H9 (cell line): ENCODE data around the gene USH2A. TPM values are rescaled to one million over a fixed set of nuclear protein-coding genes. Genes with fewer than 3 reads are reported as not detected.

Experiments
- DNase-seq: peaks from one replicate; pipeline ENCODE4 v3.0.0-alpha.2; 2017
- H2AFZ ChIP-seq: one replicate; pipeline ENCODE4 v1.6.1; 2013; ENCODE audit warnings: mild to moderate bottlenecking, low read length, control low read depth, moderate library complexity
- H2AK5ac ChIP-seq: 2 replicates; pipeline ENCODE4 v1.6.1; 2013; ENCODE audit warnings: low read length, control low read depth, mixed read lengths; ENCODE audit not compliant: insufficient read length
- H2BK120ac ChIP-seq: one replicate; pipeline ENCODE4 v1.6.1; 2013; ENCODE audit warnings: low read depth, mild to moderate bottlenecking, low read length, control low read depth, inconsistent platforms; ENCODE audit not compliant: poor library complexity, severe bottlenecking
- H2BK12ac ChIP-seq: 2 replicates; pipeline ENCODE4 v1.6.1; 2013; ENCODE audit warnings: low read length, control low read depth, mixed read lengths, low read depth; ENCODE audit not compliant: insufficient read length
- H2BK15ac ChIP-seq: 2 replicates; pipeline ENCODE4 v1.6.1; 2013; ENCODE audit warnings: low read depth, low read length, control low read depth
- H2BK20ac ChIP-seq: one replicate; pipeline ENCODE4 v1.6.1; 2013; ENCODE audit warnings: low read depth, mild to moderate bottlenecking, low read length, control low read depth, inconsistent platforms; ENCODE audit not compliant: poor library complexity, severe bottlenecking
- H2BK5ac ChIP-seq: 2 replicates; pipeline ENCODE4 v1.6.1; 2013; ENCODE audit warnings: low read length, control low read depth, mixed read lengths; ENCODE audit not compliant: insufficient read length
- H3K14ac ChIP-seq: 2 replicates; pipeline ENCODE4 v1.6.1; 2013; ENCODE audit warnings: low read length, control low read depth; ENCODE audit not compliant: insufficient read depth
- H3K18ac ChIP-seq: 2 replicates; pipeline ENCODE4 v1.6.1; 2013; ENCODE audit warnings: low read depth, mild to moderate bottlenecking, mixed read lengths, low read length, control low read depth; ENCODE audit not compliant: insufficient read length
- H3K23ac ChIP-seq: 2 replicates; pipeline ENCODE4 v1.6.1; 2013; ENCODE audit warnings: low read length, control low read depth, mixed read lengths, low read depth; ENCODE audit not compliant: insufficient read length
- H3K23me2 ChIP-seq: 2 replicates; pipeline ENCODE4 v1.6.1; 2013; ENCODE audit warnings: low read depth, mild to moderate bottlenecking, mixed read lengths, low read length, control low read depth; ENCODE audit not compliant: insufficient read length, poor library complexity, severe bottlenecking
- H3K27ac ChIP-seq: 2 replicates; pipeline ENCODE4 v1.5.1; 2013; ENCODE audit warnings: low read length, control low read depth, mixed read lengths, low read depth; ENCODE audit not compliant: insufficient read length
- H3K27me3 ChIP-seq: 2 replicates; pipeline ENCODE4 v1.6.1; 2013; ENCODE audit warnings: low read length, control low read depth, inconsistent platforms; ENCODE audit not compliant: insufficient read depth
- H3K4ac ChIP-seq: 2 replicates; pipeline ENCODE4 v1.6.1; 2013; ENCODE audit warnings: low read depth, mild to moderate bottlenecking, control low read depth, inconsistent platforms, low read length, moderate library complexity
- H3K4me1 ChIP-seq: 2 replicates; pipeline ENCODE4 v1.6.1; 2013; ENCODE audit warnings: low read length, control low read depth, inconsistent platforms; ENCODE audit not compliant: insufficient read depth
- H3K4me2 ChIP-seq: 2 replicates; pipeline ENCODE4 v1.6.1; 2013; ENCODE audit warnings: low read length, control low read depth, mixed read lengths; ENCODE audit not compliant: insufficient read length, insufficient read depth
- H3K56ac ChIP-seq: 2 replicates; pipeline ENCODE4 v1.6.1; 2013; ENCODE audit warnings: low read depth, mild to moderate bottlenecking, mixed read lengths, low read length, control low read depth; ENCODE audit not compliant: insufficient read length
- H3K79me1 ChIP-seq: 2 replicates; pipeline ENCODE4 v1.6.1; 2013; ENCODE audit warnings: low read depth, mild to moderate bottlenecking, moderate library complexity, low read length, control low read depth, inconsistent platforms; ENCODE audit not compliant: insufficient read depth, poor library complexity, severe bottlenecking
- H3K79me2 ChIP-seq: 2 replicates; pipeline ENCODE4 v1.6.1; 2013; ENCODE audit warnings: low read length, control low read depth, inconsistent platforms; ENCODE audit not compliant: insufficient read depth
- H3K9ac ChIP-seq: 2 replicates; pipeline ENCODE4 v1.6.1; 2013; ENCODE audit warnings: low read length, control low read depth, mixed read lengths; ENCODE audit not compliant: insufficient read length; ENCODE audit errors: extremely low read depth
- H3K9me3 ChIP-seq: one replicate; pipeline ENCODE4 v1.6.1; 2013; ENCODE audit warnings: low read depth, low read length, inconsistent platforms; ENCODE audit not compliant: control insufficient read depth
- H3T11ph ChIP-seq: one replicate; pipeline ENCODE4 v1.6.1; 2013; ENCODE audit warnings: mild to moderate bottlenecking, low read length, control low read depth, inconsistent platforms
- H4K20me1 ChIP-seq: one replicate; pipeline ENCODE4 v1.6.1; 2013; ENCODE audit not compliant: control insufficient read depth, insufficient read length, insufficient read depth
- H4K5ac ChIP-seq: 2 replicates; pipeline ENCODE4 v1.6.1; 2013; ENCODE audit warnings: low read depth, mild to moderate bottlenecking, mixed read lengths, low read length, control low read depth; ENCODE audit not compliant: insufficient read length
- H4K8ac ChIP-seq: replicated peaks from 2 replicates; pipeline ENCODE4 v1.6.1; 2013; ENCODE audit warnings: low read length, control low read depth, mixed read lengths, low read depth; ENCODE audit not compliant: insufficient read length
- H4K91ac ChIP-seq: 2 replicates; pipeline ENCODE4 v1.6.1; 2013; ENCODE audit warnings: low read depth, mild to moderate bottlenecking, moderate library complexity, mixed read lengths, low read length, control low read depth; ENCODE audit not compliant: insufficient read length
- H3K27ac Mint-ChIP-seq, 3 experiments: 2 replicates in 2 of 3; 3 replicates in 1 of 3; pipeline ENCODE4 v1.8.0; 2020 to 2021; ENCODE audit warnings: mixed read lengths in 3 of 3, mild to moderate bottlenecking in 1 of 3, moderate library complexity in 1 of 3
- H3K27me3 Mint-ChIP-seq: 2 replicates; pipeline ENCODE4 v1.8.0; 2021; ENCODE audit warnings: low read depth, mild to moderate bottlenecking, moderate library complexity, mixed read lengths
- H3K36me3 Mint-ChIP-seq, 3 experiments: 2 replicates in 2 of 3; 3 replicates in 1 of 3; pipeline ENCODE4 v1.8.0; 2020 to 2021; ENCODE audit warnings: low read depth in 3 of 3, mixed read lengths in 3 of 3; ENCODE audit not compliant: insufficient read depth in 1 of 3
- H3K4me1 Mint-ChIP-seq, 2 experiments: 2 replicates each; pipeline ENCODE4 v1.8.0; 2020; ENCODE audit warnings: mixed read lengths in 2 of 2
- H3K4me3 Mint-ChIP-seq, 2 experiments: 2 replicates in 1 of 2; 3 replicates in 1 of 2; pipeline ENCODE4 v1.8.0; 2020 to 2021; ENCODE audit warnings: mild to moderate bottlenecking in 2 of 2, mixed read lengths in 2 of 2, moderate library complexity in 1 of 2
- H3K9me3 Mint-ChIP-seq, 2 experiments: 2 replicates in 1 of 2; 3 replicates in 1 of 2; pipeline ENCODE4 v1.8.0; 2020; ENCODE audit warnings: mild to moderate bottlenecking in 2 of 2, mixed read lengths in 2 of 2, moderate library complexity in 1 of 2
- WGBS: extraction: QIAGEN DNeasy Blood & Tissue Kit; methylation state at CpG from one replicate; pipeline ENCODE4 v1.1.7; 2013; ENCODE audit warnings: missing lambda C conversion rate, low lambda C conversion rate, mixed read lengths; ENCODE audit not compliant: insufficient read length; ENCODE audit errors: extremely low coverage; 5-methylcytosine and 5-hydroxymethylcytosine counted together
- total RNA-seq: library from RNA; stranded (reverse); gene quantifications from 2 replicates; pipeline ENCODE4 v1.2.1, GENCODE V29; 2021
- TF ChIP-seq, protein P1 (sequence below): fragments of 200-600 bp; sonication (generic); conservative IDR thresholded peaks from 3 replicates; pipeline ENCODE4 v1.8.0; 2021; ENCODE audit warnings: antibody characterized with exemption, mild to moderate bottlenecking

Gene USH2A
- total RNA-seq, 1 experiment from 2014 or later, result 0.11 TPM

DNA sequence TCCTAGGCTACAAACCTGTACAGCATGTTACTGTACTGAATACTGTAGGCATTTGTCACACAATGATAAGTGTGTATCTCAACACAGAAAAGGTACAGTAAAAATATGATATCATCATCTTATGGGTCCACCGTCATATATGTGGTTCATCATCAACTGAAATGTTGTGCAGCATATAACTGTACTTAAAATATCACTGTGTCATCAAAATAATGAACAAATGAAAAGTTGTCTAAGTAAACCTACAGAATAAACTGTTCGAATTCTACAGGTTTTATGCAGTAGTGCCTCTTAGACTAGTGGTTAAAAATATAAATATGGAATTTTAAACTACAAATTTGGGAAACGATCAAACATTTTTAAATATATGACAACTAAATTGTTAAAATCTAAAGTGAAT lies 527.4 kb downstream of the USH2A start:
- no peak overlapping the region for H3K14ac ChIP-seq
- H3K18ac ChIP-seq, result no peak overlapping the region
- no peak overlapping the region for H3K4ac ChIP-seq
- H3K4me2 ChIP-seq, result no peak overlapping the region
- no peaks in the 10 kb centered on the region for H3K79me1 ChIP-seq
- no peaks in the 10 kb centered on the region for H3K4me1 ChIP-seq
- Mint-ChIP-seq H3K9me3 (no peaks in the 10 kb centered on the region), H3K4me3 (no peak overlapping the region), H3K36me3 (no peaks in the 10 kb centered on the region), H3K27ac (no peak overlapping the region), H3K4me1 (no peaks in the 10 kb centered on the region), H3K27me3 (no peaks in the 10 kb centered on the region)
- no peak overlapping the region for H4K5ac ChIP-seq
- H3K27me3 ChIP-seq, result no peaks in the 10 kb centered on the region
- no peak overlapping the region for H4K8ac ChIP-seq
- H2BK120ac ChIP-seq, result no peak overlapping the region
- no peak overlapping the region for H2BK15ac ChIP-seq
- no peak overlapping the region for H2BK5ac ChIP-seq
- no peak overlapping the region for H3K23ac ChIP-seq
- H2AFZ ChIP-seq, result no peak overlapping the region
- TF ChIP-seq, protein P1, sequence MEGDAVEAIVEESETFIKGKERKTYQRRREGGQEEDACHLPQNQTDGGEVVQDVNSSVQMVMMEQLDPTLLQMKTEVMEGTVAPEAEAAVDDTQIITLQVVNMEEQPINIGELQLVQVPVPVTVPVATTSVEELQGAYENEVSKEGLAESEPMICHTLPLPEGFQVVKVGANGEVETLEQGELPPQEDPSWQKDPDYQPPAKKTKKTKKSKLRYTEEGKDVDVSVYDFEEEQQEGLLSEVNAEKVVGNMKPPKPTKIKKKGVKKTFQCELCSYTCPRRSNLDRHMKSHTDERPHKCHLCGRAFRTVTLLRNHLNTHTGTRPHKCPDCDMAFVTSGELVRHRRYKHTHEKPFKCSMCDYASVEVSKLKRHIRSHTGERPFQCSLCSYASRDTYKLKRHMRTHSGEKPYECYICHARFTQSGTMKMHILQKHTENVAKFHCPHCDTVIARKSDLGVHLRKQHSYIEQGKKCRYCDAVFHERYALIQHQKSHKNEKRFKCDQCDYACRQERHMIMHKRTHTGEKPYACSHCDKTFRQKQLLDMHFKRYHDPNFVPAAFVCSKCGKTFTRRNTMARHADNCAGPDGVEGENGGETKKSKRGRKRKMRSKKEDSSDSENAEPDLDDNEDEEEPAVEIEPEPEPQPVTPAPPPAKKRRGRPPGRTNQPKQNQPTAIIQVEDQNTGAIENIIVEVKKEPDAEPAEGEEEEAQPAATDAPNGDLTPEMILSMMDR, result no peak
- no peak overlapping the region for H4K91ac ChIP-seq
- no peaks in the 10 kb centered on the region for H3K23me2 ChIP-seq
- H2BK12ac ChIP-seq, result no peak overlapping the region
- H3K9me3 ChIP-seq, result no peaks in the 10 kb centered on the region
- DNase-seq, result no peak
- no peaks in the 10 kb centered on the region for H4K20me1 ChIP-seq
- H3K9ac ChIP-seq, result no peak overlapping the region
- H2BK20ac ChIP-seq, result no peak overlapping the region
- no CpG with 5 or more reads among the region's 3 CpGs for WGBS
- no peak overlapping the region for H3K56ac ChIP-seq
- no peak overlapping the region for H3T11ph ChIP-seq
- H2AK5ac ChIP-seq, result no peak overlapping the region
- no peak overlapping the region for H3K27ac ChIP-seq
- no peaks in the 10 kb centered on the region for H3K79me2 ChIP-seq
